Adipocyte (in vitro differentiated cells): ENCODE results near the gene UBE2M.
"Not testable (repeated sequence)": the region's sequence is repeated elsewhere in the genome, so short reads cannot be mapped to it uniquely, and the experiment has no call there.

Source experiments
- DNase-seq: peaks from one replicate; pipeline ENCODE4 v3.0.0-alpha.2; 2015; ENCODE audit warnings: low read depth
- H3K27me3 ChIP-seq: replicated peaks from 2 replicates; pipeline ENCODE4 v1.7.0; 2013; ENCODE audit warnings: mild to moderate bottlenecking, low read length, moderate library complexity; ENCODE audit not compliant: control insufficient read depth, insufficient read depth
- H3K36me3 ChIP-seq: 2 replicates; pipeline ENCODE4 v1.7.0; 2013; ENCODE audit warnings: low read length, mild to moderate bottlenecking, moderate library complexity; ENCODE audit not compliant: control insufficient read depth, insufficient read depth, severe bottlenecking
- H3K4me1 ChIP-seq: 2 replicates; pipeline ENCODE4 v1.7.0; 2013; ENCODE audit warnings: mild to moderate bottlenecking, low read length, moderate library complexity; ENCODE audit not compliant: control insufficient read depth, insufficient read depth
- H3K4me3 ChIP-seq: 2 replicates; pipeline ENCODE4 v1.7.0; 2013; ENCODE audit warnings: mild to moderate bottlenecking, low read length, moderate library complexity
- H3K9ac ChIP-seq: 2 replicates; pipeline ENCODE4 v1.7.0; 2013; ENCODE audit warnings: mild to moderate bottlenecking, low read length, moderate library complexity
- H3K9me3 ChIP-seq: 2 replicates; pipeline ENCODE4 v1.7.0; 2013; ENCODE audit warnings: mild to moderate bottlenecking, low read length, moderate library complexity; ENCODE audit not compliant: control insufficient read depth

The UBE2M gene

GRCh38 chr19:58511353-58512208, 46.8 kb downstream of the UBE2M start, which contains the start of gene SLC27A5:
Gene SLC27A5, minus strand, starts transcription at chr19:58511992. Its CDS starts 37 bp downstream, at chr19:58511955.
- H3K9ac ChIP-seq: peak within 1 kb of the TSS; percentile 27

GRCh38 chr19:58510084-58510862, 48.1 kb downstream of the UBE2M start:
- no peaks in the 10 kb centered on the region for H3K27me3 ChIP-seq
- H3K9me3 ChIP-seq: no peaks in the 10 kb centered on the region
- H3K4me1 ChIP-seq: peaks cover 10% of the 10 kb centered on the region
- DNase-seq: no peak
- no peak overlapping the region for H3K9ac ChIP-seq
- no peak overlapping the region for H3K4me3 ChIP-seq
- no peaks in the 10 kb centered on the region for H3K36me3 ChIP-seq

More at GRCh38 chr19:58511353-58512208, 46.8 kb downstream of the UBE2M start, which contains the start of gene SLC27A5:
- no peak for DNase-seq
- H3K4me1 ChIP-seq: peaks cover 20% of the 10 kb centered on the region
- H3K36me3 ChIP-seq: peaks cover 1% of the 10 kb centered on the region
- H3K27me3 ChIP-seq: no peaks in the 10 kb centered on the region
- no peaks in the 10 kb centered on the region for H3K9me3 ChIP-seq
- no peak within 1 kb of the TSS for H3K4me3 ChIP-seq

GRCh38 chr19:58509731-58510083, 48.7 kb downstream of the UBE2M start:
- H3K9me3 ChIP-seq: no peaks in the 10 kb centered on the region
- no peaks in the 10 kb centered on the region for H3K36me3 ChIP-seq
- no peaks in the 10 kb centered on the region for H3K27me3 ChIP-seq
- no peak overlapping the region for H3K4me3 ChIP-seq
- no peak for DNase-seq
- H3K9ac ChIP-seq: no peak overlapping the region
- peaks cover 8% of the 10 kb centered on the region for H3K4me1 ChIP-seq

GRCh38 chr19:58507602-58508223, 50.7 kb downstream of the UBE2M start:
- H3K9me3 ChIP-seq, H3K4me1 ChIP-seq, H3K9ac ChIP-seq, DNase-seq, H3K4me3 ChIP-seq, H3K36me3 ChIP-seq, H3K27me3 ChIP-seq: not testable (repeated sequence)
